ENCODE measurements around the gene PIGZ.

The PIGZ gene

GRCh38 chr3:196965112-196965803, 3.4 kb downstream of the PIGZ start:
- TF ChIP-seq, protein P1, sequence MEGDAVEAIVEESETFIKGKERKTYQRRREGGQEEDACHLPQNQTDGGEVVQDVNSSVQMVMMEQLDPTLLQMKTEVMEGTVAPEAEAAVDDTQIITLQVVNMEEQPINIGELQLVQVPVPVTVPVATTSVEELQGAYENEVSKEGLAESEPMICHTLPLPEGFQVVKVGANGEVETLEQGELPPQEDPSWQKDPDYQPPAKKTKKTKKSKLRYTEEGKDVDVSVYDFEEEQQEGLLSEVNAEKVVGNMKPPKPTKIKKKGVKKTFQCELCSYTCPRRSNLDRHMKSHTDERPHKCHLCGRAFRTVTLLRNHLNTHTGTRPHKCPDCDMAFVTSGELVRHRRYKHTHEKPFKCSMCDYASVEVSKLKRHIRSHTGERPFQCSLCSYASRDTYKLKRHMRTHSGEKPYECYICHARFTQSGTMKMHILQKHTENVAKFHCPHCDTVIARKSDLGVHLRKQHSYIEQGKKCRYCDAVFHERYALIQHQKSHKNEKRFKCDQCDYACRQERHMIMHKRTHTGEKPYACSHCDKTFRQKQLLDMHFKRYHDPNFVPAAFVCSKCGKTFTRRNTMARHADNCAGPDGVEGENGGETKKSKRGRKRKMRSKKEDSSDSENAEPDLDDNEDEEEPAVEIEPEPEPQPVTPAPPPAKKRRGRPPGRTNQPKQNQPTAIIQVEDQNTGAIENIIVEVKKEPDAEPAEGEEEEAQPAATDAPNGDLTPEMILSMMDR (IDR thresholded peaks at IDR 0.05; ENCODE audit: low read depth, low read length), result no peak
- no peak overlapping the region for H3K4me3 ChIP-seq (replicated peaks in 1 of 2; ENCODE audit: low read depth in 2 of 2, low read length in 2 of 2)
- no peak for DNase-seq (ENCODE audit: low read depth in 2 of 2)

GRCh38 chr3:196963631-196963953, 5.0 kb downstream of the PIGZ start:
- DNase-seq (ENCODE audit: low read depth in 2 of 2), result no peak
- TF ChIP-seq, protein P1 (IDR thresholded peaks at IDR 0.05; ENCODE audit: low read depth, low read length), result no peak
- H3K4me3 ChIP-seq (replicated peaks in 1 of 2; ENCODE audit: low read depth in 2 of 2, low read length in 2 of 2), result no peak overlapping the region

GRCh38 chr3:196962930-196963630, 5.6 kb downstream of the PIGZ start:
- H3K4me3 ChIP-seq (replicated peaks in 1 of 2; ENCODE audit: low read depth in 2 of 2, low read length in 2 of 2), result no peak overlapping the region
- DNase-seq (ENCODE audit: low read depth in 2 of 2), result no peak
- TF ChIP-seq, protein P1 (IDR thresholded peaks at IDR 0.05; ENCODE audit: low read depth, low read length), result no peak

DNA sequence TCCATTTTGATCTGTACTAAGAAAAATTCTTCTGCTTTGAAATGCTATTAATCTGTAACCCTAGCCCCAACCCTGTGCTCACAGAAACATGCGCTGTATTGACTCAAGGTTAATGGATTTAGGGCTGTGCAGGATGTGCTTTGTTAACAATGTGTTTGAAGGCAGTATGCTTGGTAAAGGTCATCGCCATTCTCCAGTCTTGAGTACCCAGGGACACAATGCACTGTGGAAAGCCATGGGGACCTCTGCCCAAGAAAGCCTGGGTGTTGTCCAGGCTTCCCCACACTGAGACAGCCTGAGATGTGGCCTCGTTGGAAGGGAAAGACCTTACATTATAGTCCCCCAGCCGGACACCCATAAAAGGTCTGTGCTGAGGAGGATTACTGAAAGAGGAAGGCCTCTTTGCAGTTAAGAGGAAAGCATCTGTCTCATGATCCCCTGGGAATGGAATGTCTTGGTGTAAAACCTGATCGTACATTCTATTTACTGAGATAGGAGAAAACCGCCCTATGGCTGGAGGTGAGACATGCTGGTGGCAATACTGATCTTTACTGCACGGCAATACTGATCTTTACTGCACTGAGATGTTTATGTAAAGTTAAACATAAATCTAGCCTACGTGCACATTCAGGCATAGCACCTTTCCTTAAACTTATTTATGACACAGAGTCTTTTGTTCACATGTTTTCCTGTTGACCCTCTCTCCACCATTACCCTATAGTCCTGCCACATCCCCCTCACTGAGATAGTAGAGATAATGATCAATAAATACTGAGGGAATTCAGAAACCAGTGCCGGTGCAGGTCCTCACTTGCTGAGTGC, 6.3 kb downstream of the PIGZ start:
- TF ChIP-seq, protein P1 (IDR thresholded peaks at IDR 0.05; ENCODE audit: low read depth, low read length), result no peak
- H3K4me3 ChIP-seq (replicated peaks in 1 of 2; ENCODE audit: low read depth in 2 of 2, low read length in 2 of 2), result no peak overlapping the region
- no peak for DNase-seq (ENCODE audit: low read depth in 2 of 2)

DNA sequence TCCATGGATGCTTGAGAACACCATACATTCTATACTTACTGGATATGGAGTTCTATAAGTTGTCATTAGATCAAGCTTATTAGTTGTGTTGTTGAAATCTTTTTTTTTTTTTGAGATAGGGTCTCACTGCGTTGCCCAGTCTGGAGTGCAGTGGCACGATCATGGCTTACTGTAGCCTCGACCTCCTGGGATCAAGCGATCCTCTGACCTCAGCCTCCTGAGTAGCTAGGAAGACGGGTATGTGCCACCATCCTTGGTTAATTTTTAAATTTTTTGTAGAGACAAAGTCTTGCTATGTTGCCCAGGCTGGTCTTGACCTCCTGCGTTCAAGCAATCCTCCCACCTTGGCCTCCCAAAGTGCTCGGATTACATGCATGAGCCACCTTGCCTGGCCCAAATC, 13.8 kb downstream of the PIGZ start:
- TF ChIP-seq, protein P1 (IDR thresholded peaks at IDR 0.05; ENCODE audit: low read depth, low read length), result no peak
- no peak overlapping the region for H3K4me3 ChIP-seq (replicated peaks in 1 of 2; ENCODE audit: low read depth in 2 of 2, low read length in 2 of 2)

GRCh38 chr3:196951371-196951770, 17.3 kb downstream of the PIGZ start:
- TF ChIP-seq, protein P1 (IDR thresholded peaks at IDR 0.05; ENCODE audit: low read depth, low read length), result no peak
- H3K4me3 ChIP-seq (replicated peaks in 1 of 2; ENCODE audit: low read depth in 2 of 2, low read length in 2 of 2), result no peak overlapping the region
- no peak for DNase-seq (ENCODE audit: low read depth in 2 of 2)

More for the DNA sequence above, 13.8 kb downstream of the PIGZ start:
- no peak for DNase-seq (ENCODE audit: low read depth in 2 of 2)
